NCI-H2196 (cell line): ENCODE data around the gene CELF4.

Source experiments
- DNase-seq: peaks from one replicate; lab custom pipeline; 2025; ENCODE audit not compliant: unreplicated experiment; lab: John Stamatoyannopoulos, UW

Gene CELF4

DNA sequence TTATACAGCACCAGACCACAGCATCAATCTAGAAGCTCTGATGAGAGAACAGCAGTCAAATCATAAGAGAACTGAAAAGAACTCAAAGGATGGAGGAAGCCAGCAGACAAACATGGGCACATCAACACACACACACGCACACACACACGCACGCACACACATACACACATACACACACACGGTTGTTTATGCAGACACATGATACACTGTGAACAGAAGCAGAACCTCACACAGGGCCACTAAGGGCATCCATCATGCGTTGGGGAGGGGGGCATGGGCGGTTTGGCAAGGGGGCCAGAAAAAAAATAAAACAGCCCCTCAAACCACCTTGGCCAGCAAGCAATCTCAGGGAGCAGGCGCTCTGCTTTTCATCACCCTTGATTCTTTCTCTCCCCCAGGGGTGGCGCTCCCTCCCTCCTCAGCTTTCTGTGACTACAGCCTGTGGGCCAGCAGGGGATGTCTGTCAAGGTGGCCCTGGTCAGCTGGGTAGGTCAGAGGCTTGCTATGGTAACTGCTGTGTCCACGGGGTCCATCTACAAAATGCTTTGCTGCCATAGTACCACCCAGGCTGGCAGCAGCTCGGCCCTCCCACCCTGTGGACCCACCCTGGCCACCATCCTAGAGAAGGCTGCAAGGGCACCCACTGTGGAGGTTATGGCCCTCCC, 318.0 kb downstream of the CELF4 start:
- no peak for DNase-seq

DNA sequence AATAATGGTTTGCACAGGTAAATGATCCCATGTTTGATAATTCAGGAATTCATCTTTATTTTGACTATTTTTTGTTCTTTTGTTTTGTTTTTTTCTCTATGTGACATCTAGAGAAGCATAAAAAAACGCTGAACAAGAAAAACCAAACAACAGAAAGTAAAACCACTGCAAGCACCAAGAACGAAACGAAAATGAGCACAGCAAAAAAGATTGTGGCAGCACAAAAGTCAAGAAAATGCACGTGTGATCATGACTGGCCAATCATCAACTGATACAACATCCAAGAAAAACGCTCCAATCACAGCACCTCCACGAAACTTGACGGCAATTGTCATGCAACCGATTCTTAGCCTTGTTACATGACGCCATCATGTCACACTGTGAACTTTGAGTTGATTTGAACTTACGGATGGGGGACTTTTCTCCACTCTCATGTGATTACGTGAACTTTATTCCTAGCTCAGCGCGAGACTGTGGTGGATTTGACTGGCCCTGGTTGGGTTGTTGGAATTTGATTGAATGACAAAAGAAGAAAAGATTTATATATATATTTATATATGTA, 318.7 kb downstream of the CELF4 start:
- DNase-seq: no peak

DNA sequence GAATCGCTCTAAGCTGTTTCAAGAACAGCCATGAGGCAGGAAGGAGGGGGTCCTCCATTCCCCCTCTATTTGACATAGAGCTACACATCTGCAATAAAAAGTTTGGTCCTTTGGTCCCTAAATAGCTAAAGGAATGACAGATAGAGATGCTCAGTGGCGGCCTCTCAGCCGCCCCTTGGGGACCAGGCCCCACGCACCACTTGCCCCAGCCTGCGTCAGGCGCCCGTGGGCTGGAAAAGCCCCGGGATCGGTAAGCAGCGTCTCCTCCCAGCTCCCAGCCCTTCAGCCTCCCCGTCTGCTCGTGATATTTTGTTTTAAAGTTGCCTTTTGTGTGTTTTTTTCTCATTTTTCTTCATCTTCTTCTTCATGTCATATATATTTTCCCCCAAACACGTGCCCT, 321.0 kb downstream of the CELF4 start:
- no peak for DNase-seq

DNA sequence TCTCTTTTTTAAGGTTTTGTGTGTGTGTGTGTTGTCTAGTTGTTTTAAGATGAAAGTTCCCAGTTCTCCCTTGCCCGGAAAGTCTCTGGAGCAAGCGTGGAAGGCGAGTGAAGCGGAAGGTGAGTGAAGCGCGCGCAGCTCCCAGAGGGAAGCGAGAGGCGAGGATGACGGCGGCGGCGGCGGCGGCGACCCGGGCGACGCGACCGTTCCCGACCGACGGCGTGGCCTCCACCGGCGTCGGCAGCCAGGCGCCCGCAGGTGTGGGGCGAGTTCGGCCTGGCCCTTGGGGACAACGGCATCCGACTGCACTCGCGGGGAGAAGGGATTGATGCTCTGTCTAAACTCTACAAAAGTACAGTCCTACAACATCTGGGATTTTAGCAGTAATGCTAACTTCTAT, 321.9 kb downstream of the CELF4 start:
- no peak for DNase-seq

DNA sequence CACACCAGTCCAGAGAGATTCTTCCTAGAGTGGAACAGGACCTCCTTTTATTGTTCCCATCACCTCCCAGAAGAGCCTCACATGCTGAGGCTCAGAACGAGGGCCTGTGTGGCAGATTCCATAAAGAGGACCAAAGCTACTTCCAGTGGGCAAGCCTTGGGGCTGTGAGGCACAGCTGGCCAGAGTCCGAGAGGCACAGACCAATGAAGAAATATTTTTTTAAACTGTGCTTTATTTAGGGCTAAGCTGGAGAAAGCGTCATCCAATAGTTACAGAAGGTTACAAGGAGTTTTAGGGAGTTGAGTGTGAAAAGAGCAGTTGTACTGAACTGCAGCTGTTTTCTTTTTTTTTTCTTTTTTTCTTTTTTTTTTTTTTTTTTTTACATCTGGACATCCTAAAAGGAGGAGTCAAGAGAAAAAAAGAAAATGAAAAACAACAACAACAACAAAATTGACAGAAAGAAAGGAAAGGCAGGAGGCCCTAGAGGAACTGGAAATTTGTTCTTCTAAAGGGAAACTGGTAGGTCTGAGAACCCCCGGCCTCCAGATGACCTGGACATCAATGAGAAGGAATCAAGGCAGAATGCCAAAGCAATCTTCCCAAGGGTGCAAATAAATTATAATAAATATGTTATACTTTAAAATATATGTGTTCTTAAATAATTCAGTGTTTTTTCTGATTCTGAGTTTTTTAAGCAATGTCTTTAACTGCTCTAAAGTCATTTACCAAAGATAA, 322.6 kb downstream of the CELF4 start:
- DNase-seq: no peak

DNA sequence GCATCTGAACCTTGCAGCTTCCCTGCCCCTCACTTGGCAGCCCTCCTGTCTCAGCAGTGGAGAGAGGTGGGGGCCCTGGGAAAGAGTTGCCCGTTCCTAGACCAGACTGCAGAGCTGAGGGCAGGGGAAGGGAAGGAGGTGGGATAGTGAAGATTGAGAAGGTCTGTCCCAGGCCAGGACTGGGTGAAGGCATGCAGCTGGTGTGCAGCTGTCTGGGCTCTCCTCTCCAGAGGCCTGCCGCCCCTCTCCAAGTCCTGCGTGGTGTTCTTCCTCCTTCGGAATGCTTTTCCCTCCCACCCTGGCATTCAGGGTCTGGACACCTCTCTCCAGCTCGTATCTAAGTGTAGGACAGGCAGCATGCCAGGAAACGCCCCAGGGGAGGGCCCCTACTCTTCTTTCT, 323.5 kb downstream of the CELF4 start:
- DNase-seq: no peak

DNA sequence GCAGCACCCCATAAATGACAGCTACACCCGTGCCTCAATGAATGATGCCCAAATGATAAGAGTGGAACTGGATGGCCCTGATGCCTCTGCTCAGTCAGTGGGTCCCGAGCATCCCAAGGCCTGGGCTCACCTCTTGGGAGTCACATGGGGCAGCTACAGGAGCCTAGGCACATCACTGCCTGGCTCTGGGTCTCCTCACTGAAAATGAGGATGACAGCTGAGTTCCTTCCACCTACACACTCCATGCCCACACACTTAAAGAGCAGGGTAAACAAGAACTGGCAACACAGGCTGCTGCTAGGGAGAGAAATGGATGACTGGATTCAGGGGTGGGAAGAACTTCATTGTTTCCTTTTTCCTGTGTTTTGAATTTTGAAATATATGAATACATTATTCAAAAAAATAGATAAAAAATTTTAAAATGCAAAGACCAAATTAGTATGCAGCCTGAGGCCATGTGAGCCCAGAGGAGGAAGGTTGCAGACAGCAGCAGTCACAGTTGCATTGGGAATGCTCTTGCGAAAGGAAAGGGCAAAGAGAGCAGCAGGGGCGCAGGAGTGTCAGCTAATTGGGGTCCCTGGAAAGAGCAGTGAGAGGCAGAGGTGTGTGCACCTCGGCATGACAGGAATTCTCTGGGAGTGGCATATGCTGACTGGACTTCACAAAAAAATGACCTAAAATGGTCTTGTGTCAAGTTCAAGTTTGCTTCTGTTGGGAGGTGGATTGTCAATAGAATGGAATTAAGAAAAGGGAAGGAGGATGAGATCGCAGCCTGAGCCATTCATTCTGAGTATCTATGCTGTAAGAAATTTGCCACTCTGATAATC, 327.1 kb downstream of the CELF4 start:
- no peak for DNase-seq

DNA sequence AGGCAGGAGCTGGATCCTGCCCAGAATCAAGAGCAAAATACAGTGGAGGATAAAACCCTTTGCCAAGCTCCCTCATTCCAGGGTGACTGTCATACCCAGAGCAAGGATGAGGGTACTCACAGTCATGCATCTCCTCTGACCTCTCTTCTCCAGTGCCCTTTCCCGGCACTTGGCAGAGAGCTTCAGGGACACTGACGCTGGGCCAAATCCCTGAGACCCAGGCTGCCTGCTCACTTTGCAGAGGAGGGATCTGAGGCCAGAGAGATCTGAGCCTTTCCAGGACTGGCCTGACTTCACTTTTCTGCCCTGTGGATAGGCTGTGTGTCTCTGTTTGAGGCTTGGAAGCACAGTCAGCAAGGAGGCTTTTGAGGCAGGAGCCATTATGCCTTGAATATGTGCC, 330.0 kb downstream of the CELF4 start:
- no peak for DNase-seq

DNA sequence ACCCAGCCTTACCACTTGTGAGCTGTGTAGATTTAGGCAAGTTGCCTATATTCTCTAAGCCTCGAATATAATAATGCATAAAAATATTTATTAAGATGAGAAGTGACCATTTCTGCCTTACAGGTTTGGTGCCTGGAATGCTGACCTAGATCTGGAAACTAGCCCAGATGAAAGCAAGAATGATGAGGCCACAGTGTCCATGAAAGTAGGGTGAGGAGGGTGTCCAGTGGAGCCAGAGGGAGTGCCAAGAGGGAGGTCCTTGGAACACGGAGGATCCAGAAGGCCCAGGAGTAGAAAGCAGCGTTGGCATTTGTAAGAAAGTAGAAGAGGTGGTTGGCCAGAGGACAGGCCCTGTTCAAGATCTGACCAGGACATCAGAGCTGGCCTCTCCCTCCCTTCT, 334.3 kb downstream of the CELF4 start:
- DNase-seq: no peak

DNA sequence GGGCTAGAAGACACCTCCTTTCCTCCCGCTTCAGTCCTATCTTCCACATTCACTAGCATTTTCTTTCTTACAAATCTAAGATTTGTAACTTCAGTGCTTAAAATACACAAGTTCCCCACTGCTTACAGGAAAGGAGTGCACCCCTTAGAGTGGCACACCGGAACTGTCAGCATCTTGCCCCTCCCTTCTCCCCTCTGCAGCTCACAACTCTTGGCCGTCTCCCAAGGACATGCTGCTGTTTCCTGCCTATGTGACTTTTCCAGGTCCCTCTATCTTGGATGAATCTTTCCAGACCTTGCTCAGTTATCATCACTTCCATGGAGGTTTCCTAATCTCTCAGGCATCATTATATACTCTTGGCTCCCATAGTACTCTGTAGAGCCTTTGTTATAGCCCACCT, 334.8 kb downstream of the CELF4 start:
- no peak for DNase-seq

DNA sequence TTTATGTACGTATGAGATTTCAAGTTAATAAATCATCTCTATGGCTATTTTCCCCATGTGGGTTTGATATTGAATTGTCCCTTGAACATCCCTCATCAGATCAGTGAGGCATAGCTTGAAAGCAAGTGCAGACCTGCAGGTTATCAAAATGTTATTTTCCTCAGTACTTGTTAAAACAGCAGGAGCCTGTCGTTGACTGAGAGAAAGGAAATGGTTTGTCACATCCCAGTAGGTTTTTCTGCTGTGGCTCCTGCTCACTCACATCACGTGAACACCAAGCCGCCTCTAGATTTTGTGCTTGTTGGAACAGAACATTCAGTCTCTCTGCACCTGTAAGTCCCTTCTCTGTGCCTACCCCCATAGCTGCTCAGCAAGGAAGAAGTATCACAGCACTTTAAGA, 340.3 kb downstream of the CELF4 start:
- no peak for DNase-seq

DNA sequence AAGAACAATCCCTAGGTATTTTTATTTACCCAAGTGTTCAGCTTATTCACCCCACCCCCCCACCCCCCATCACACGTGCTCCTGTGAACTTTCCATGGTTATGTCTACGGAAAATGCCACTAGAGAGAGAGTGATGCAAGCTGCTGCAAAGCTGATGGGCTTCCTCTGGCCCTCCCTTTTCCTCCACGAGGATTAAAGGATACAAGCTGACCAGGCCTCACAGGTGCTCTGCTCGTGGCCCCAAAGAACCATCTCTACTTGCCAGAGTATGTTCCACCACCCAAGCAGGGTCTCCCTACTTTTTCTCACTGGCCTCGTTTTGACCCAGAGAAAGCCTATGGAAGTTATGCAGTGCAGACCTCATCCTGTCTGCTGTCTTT, 342.6 kb downstream of the CELF4 start:
- DNase-seq: no peak

DNA sequence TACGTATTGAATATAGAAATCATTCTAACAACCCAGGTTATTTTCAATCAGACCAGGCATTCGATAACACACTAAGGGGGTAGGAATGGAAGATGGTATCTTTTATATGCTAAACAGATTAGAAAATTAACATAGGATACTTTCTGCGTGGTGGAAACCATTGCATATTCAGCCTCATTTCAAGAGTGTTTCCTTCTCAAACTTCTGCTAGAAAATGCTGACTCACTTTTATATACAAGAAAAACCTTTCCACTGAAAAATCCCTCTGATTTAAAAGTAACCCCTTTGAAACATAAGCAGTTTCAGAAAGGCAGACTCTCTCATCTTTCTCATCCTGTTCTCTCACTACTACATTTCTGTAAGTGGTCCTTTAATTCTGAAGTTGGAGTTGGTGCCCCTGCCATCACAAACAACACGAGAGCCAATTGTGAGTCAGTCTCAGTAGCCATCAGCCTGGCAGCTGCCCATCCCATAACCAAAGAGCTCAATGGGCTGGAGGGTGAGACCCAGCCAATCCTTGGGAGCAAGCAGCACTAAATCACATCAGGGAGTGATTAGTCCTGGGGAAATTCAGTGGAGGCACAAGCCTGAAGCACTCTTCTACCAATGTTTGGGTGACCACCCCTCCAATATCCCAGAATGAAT, 343.1 kb downstream of the CELF4 start:
- DNase-seq: no peak

DNA sequence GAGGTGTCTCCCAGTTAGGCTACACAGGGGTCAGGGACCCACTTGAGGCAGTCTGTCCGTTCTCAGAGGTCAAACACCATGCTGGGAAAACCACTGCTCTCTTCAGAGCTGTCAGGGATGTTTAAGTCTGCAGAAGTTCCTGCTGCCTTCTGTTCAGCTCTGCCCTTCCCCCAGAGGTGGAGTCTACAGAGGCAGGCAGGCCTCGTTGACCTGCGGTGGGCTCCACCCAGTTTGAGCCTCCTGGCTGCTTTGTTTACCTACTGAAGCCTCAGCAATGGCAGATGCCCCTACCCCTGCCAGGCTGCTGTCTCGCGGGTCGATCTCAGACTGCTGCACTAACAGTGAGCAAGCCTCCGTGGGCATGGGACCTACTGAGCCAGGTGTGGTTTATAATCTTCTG, 346.3 kb downstream of the CELF4 start:
- DNase-seq: no peak

DNA sequence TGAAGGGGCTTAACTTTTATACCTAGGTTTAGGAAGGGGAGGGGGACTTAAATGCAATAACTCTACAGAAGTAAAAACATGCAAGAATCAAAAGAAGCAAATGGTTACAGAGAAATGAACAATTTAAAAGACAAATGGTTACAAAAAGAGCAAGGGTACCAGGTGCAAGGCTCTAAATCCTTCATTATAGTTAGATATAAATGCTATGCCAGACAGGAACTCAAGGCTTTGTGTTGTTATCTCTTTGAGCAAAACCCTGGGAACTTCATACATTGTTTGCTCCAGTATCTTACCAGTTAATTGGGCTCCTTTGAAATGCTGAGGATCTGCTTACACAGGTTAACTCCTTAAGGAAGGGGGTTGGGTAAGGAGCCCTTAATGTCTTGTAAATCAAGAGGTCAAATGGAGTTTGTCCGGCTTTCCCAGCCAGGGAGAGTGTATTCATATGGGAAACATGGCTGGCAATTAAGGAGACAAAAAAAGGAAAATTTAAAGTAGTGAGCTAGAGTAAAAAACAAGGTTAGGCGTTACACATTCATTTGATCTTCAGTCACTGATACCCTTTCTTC, 347.5 kb downstream of the CELF4 start:
- DNase-seq: no peak

DNA sequence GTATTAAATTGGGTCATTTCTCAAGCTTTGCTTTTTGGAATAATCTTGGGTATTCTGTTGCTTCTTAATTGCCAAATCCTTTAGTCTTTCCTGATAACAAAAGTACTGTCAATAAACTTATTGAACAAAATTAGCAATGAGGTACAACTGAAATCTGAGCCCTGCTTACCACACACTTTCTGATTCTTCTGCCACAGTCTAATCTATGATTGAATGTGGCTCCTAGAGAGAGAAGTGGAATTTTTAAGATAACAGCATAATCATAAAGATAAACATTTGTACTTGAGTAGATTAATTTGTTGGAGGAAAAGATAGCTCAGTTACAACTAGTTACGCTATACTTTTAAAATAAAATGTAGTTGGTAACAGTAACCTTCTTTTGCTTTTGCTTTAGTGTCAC, 354.8 kb downstream of the CELF4 start:
- no peak for DNase-seq

DNA sequence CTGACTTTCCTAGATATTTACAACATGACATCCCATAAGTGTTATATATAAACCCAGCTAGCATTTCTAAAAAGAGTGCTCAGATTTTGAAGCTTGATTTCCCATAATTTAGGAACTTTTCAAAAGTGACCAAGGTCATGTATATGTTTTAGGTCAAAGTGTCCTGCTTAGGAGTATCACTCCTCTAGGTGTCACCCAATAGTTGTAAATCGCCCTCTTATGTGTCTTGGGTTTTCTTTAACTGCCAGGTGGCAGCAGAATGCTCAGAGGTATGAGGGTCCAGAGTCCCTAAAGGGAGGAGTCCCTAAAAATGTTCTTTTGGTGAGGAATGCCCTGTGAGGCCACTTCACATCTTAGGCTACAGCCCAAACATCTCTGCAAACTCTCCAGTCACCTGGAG, 358.3 kb downstream of the CELF4 start:
- no peak for DNase-seq

DNA sequence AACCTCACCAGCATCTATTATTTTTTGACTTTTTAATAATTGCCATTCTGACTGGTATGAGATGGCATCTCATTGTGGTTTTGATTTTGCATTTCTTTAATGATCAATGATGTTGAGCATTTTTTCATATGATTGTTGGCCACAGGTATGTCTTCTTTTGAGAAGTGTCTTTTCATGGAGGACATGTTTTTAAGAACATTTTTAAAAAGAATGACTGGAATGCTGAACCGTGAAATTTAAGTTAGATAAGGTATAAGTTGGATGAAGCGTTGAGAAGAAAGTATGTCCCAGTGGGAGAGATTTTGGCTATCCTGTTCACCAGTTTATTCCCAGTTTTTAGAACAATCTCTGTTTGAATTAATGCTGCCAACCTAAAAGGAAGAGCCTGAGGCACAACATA, 365.9 kb downstream of the CELF4 start:
- no peak for DNase-seq
